Stimulated activated naive CD8-positive, alpha-beta T cell treated with anti-CD3 and anti-CD28 coated beads, Interleukin-15, Interleukin-2, amounts not matched to agents 100 ng/mL and 50 ng/mL, for 24 hours (primary cell): ENCODE measurements around the gene CSTF1.
"Not testable (repeated sequence)": the region's sequence is repeated elsewhere in the genome, so short reads cannot be mapped to it uniquely, and the experiment has no call there.

ENCODE experiments used
- H3K27ac Mint-ChIP-seq: one replicate; pipeline ENCODE4 v1.8.0; 2021; ENCODE audit warnings: mild to moderate bottlenecking, mixed read lengths
- H3K27me3 Mint-ChIP-seq: one replicate; pipeline ENCODE4 v1.8.0; 2021; ENCODE audit warnings: mixed read lengths
- H3K36me3 Mint-ChIP-seq: one replicate; pipeline ENCODE4 v1.8.0; 2021; ENCODE audit warnings: low read depth, mixed read lengths
- H3K4me1 Mint-ChIP-seq: one replicate; pipeline ENCODE4 v1.8.0; 2021; ENCODE audit warnings: low read depth, mixed read lengths
- H3K4me3 Mint-ChIP-seq: one replicate; pipeline ENCODE4 v1.8.0; 2021; ENCODE audit warnings: mild to moderate bottlenecking, mixed read lengths
- H3K9me3 Mint-ChIP-seq: one replicate; pipeline ENCODE4 v1.8.0; 2021; ENCODE audit warnings: mixed read lengths

The CSTF1 gene

DNA sequence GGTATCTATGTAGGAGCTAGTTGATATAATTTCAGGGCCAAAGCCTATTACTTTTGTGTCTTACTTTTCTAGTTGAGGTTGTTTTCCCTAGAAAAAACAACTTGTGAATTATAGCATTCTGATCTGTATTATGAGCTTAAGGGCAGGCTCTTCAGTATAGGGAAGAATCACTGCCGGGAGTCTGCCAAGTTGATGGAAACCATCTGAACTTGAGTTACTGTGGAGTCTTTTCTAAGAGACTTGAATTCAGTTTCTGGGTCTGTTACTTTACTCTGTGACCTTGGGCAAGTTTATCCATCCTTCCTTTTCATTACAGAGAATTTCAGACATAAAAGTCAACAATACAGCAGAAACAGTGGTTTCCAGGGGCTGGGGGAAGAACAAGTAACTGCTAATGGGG lies 17.5 kb downstream of the CSTF1 start:
- Mint-ChIP-seq H3K4me3 (no peak overlapping the region), H3K27me3 (no peaks in the 10 kb centered on the region), H3K4me1 (peaks cover 50% of the 10 kb centered on the region), H3K36me3 (peaks cover 59% of the 10 kb centered on the region), H3K27ac (no peak overlapping the region), H3K9me3 (no peaks in the 10 kb centered on the region)

DNA sequence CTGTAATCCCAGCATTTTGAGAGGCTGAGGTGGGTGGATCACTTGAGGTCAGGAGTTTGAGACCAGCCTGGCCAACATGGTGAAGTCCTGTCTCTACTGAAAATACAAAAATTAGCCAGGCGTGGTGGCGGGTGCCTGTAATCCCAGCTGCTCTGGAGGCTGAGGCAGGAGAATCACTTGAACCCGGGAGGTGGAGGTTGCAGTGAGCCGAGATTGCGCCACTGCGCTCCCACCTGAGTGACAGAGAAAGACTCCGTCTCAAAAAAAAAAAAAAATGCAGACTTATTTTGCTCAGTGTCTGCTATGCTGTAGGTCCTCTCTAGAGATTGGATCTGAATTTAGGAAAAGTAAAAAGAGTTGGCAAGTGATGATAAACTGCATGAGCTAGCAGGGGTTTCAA lies 18.8 kb downstream of the CSTF1 start:
- H3K27me3 Mint-ChIP-seq, H3K9me3 Mint-ChIP-seq: not testable (repeated sequence)
- Mint-ChIP-seq H3K4me3 (peak overlapping the region; percentile 80), H3K4me1 (peaks cover 54% of the 10 kb centered on the region), H3K27ac (peak overlapping the region; percentile 88), H3K36me3 (peaks cover 49% of the 10 kb centered on the region)

DNA sequence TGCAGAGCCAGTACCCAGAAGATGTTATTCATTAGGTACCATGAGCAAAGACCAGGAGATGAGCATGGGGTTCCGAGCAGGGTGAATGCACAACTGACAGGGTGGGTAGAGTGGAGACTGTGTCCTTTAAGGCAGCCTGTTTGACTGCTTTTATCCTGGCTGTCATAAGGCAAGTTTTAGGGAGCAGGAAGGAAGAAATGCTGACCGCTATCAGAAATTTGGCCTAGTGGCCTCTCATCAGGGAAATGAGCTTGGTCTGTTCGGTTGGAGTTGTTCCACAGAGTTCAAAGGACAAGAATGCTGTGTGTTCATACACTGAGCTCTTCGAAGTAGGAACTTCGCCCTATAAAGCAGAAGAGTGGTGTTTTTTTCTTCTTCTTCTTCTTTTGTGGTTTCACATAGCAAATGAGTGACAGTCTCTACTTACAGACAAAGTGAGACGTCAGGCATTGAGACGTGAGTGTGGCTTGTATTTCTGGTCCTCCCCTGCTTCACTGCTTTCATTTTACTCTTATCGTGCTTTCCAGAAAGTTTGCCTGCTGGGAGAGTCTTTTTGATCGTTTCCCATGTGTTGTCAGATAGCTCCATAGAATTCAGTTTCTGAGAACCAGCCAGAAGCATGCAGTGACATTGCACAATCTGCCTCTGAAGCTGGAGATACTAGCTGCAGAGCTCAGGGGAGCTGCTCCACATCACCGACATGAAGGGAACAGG lies 19.5 kb downstream of the CSTF1 start, which contains the start of gene CASS4:
Gene CASS4, plus strand, starts transcription at position 502 of the 714 bp plus-strand sequence. Its CDS starts 199 bp downstream, at position 701.
- peaks cover 60% of the 10 kb centered on the region for H3K4me1 Mint-ChIP-seq
- H3K27ac Mint-ChIP-seq, result peak within 1 kb of the TSS; percentile 88
- no peaks in the 10 kb centered on the region for H3K27me3 Mint-ChIP-seq
- peaks cover 50% of the 10 kb centered on the region for H3K36me3 Mint-ChIP-seq
- H3K9me3 Mint-ChIP-seq, result no peaks in the 10 kb centered on the region
- peak within 1 kb of the TSS; percentile 80 for H3K4me3 Mint-ChIP-seq

DNA sequence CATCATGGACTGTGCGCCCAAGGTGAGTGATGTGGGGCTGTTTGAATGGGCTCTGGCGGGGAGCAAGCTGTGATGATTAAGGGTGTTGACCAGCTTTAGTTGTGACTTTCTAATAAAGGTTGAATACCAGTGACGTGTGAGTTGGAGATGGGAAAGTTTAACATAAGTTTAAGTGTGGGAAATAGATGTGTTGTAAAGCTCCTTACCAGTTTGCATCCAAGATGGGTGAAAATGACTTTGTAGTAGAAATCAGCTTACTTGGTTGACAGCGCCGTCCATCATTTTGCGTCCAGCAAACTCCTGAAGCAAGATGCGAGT lies 20.0 kb downstream of the CSTF1 start:
- peaks cover 65% of the 10 kb centered on the region for H3K4me1 Mint-ChIP-seq
- peak overlapping the region; percentile 80 for H3K4me3 Mint-ChIP-seq
- no peaks in the 10 kb centered on the region for H3K9me3 Mint-ChIP-seq
- no peaks in the 10 kb centered on the region for H3K27me3 Mint-ChIP-seq
- peak overlapping the region; percentile 88 for H3K27ac Mint-ChIP-seq
- H3K36me3 Mint-ChIP-seq, result peaks cover 50% of the 10 kb centered on the region

DNA sequence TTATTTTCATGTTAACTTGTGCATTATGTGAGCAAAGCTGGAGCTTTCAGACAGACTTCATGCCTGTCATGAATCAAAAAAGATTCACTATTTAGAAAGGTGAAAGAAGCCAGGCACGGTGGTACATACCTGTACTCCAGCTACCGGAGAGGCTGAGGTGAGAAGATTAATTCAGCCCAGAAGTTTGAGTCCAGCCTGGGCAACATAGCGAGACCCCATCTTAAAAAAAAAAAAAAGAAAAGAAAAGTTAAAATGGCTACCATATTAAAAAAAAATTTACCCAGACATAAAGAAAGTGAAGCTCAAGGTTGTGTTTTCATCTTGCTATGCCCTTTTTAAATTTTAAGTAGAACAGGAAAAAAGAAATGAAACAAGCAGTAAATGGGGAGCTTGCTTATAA lies 20.5 kb downstream of the CSTF1 start:
- H3K36me3 Mint-ChIP-seq, result peaks cover 50% of the 10 kb centered on the region
- H3K27ac Mint-ChIP-seq, result peak overlapping the region; percentile 88
- H3K4me1 Mint-ChIP-seq, result peaks cover 70% of the 10 kb centered on the region
- no peaks in the 10 kb centered on the region for H3K27me3 Mint-ChIP-seq
- no peaks in the 10 kb centered on the region for H3K9me3 Mint-ChIP-seq
- peak overlapping the region; percentile 80 for H3K4me3 Mint-ChIP-seq

DNA sequence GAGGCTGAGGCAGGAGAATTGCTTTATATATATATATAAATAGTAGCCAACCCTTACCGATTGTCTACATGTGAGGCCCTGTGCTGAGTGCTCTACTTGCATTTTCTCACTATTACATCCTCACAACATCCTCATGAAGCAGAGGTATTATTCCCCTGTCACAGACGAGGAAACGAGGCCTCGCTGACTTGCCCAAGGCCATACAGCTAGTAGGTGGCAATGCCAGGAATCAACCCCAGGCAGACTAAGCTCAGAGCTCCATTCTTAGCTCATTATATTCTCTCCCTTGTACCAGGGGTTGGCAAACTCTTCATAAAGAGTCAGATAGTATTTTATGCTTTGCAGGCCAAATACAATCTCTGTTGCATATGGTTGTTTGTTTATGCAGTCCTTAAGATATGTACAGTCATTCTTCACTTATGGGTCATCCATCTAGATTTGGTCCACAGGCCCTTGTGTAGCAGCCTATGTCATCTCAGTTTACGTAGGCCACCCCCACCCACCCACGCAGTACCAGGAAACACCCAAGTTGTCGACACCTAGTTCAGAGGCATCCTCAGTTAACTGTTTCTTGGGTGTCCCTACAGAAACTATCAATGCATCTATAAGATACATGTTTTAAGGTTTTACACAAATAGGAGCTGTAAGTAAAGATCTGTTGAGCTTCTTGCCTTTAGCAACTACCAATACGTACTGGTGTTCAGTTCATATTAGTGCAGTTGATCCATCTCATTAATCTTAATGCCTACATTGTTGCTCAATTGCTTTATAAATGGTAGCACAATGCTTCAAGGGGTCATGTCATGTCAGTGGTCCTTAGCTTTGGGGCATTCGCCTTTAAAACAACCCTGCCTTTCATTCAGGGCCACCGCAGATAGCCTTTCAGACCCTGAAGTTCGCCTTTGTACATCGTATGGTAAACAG lies 22.7 kb downstream of the CSTF1 start:
- no peaks in the 10 kb centered on the region for H3K9me3 Mint-ChIP-seq
- peak overlapping the region; percentile 17 for H3K4me3 Mint-ChIP-seq
- H3K27me3 Mint-ChIP-seq, result no peaks in the 10 kb centered on the region
- H3K4me1 Mint-ChIP-seq, result peaks cover 87% of the 10 kb centered on the region
- H3K27ac Mint-ChIP-seq, result peak overlapping the region; percentile 74
- peaks cover 43% of the 10 kb centered on the region for H3K36me3 Mint-ChIP-seq

DNA sequence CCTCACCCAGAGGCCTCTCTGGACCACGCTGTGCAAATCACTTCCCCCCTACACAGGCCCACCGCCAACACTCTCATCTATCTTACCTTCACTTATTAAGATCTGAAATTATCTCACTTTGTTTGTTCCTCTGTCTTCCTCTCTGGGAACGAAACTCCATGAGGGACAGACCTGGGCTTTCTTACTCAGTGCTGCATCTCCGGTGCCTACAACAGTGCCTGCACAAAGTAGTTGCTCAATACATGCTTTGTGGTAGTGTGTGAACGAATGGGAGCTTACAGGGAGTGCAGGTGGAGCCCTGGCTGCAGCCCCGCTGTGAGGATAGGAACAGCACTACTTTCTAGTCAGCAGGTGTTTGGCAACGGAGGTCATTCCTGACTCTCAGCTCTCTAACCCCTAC lies 25.0 kb downstream of the CSTF1 start:
- peaks cover 37% of the 10 kb centered on the region for H3K36me3 Mint-ChIP-seq
- H3K4me3 Mint-ChIP-seq, result no peak overlapping the region
- no peaks in the 10 kb centered on the region for H3K9me3 Mint-ChIP-seq
- H3K4me1 Mint-ChIP-seq, result peaks cover 93% of the 10 kb centered on the region
- no peaks in the 10 kb centered on the region for H3K27me3 Mint-ChIP-seq
- peak overlapping the region; percentile 94 for H3K27ac Mint-ChIP-seq

DNA sequence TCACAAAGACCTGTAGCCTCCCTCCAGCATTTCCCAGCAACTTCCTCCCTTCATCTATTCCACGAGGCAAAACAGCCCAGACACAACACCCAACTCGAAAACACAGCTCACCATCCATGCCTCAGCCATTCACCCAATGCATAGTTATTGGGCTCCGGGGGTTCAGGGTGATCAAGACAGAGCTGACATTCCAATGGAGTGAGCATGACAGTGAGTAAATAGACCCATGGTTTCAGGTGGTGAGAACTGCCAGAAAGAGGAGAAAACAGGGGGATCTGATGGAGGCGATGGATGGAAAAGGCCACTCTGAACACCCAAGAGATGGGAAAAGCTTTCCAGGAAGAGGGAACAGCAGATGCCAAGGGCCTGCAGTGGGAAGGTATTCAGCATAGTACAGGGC lies 25.5 kb downstream of the CSTF1 start:
- peaks cover 93% of the 10 kb centered on the region for H3K4me1 Mint-ChIP-seq
- H3K9me3 Mint-ChIP-seq, result no peaks in the 10 kb centered on the region
- H3K27me3 Mint-ChIP-seq, result no peaks in the 10 kb centered on the region
- peak overlapping the region; percentile 71 for H3K4me3 Mint-ChIP-seq
- H3K27ac Mint-ChIP-seq, result peak overlapping the region; percentile 94
- H3K36me3 Mint-ChIP-seq, result peaks cover 32% of the 10 kb centered on the region

DNA sequence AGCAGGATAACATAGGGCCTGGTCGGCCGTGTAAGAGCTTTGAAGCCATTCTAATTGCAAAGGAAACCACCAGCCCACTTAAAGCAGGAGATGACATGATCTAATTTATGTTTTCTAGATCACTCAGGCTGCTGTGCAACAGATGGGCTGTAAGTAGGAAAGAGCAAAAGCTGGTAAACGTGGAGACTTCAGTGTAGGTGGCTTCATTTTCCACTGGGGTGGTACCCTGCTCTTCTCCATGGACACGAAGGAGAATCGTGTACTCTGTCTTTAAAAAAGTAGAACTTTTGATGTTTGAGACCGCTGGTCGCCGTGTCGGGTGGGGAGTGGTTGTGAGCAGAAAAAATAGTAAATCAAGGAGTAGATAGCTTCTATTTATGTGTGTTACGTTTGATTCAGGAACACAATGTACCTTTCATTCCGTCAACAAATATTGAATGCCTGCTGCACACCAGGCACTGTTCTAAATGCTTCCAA lies 26.0 kb downstream of the CSTF1 start:
- Mint-ChIP-seq H3K4me1 (peaks cover 92% of the 10 kb centered on the region), H3K27ac (peak overlapping the region; percentile 94), H3K36me3 (peaks cover 31% of the 10 kb centered on the region)

DNA sequence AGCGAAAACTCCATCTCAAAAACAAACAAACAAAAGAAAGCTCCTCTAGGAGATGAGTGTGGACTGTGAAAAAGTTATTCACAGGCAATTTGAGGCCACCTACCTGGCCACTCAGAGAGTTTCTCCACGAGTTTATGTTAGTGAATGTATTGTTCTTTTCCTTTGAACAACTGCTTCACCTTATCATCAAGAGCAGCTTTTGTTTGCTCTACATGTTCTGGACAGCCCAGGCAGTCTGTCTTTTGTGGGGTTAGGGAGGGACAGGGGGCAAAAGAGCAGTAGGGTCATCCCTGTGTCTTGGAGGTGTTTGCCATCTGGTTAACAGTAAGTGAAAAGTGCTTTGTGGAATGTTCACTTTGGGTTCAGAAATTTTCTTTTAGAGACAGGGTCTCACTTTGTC lies 27.6 kb downstream of the CSTF1 start:
- Mint-ChIP-seq H3K4me1 (peaks cover 92% of the 10 kb centered on the region), H3K27me3 (no peaks in the 10 kb centered on the region), H3K36me3 (peaks cover 22% of the 10 kb centered on the region), H3K9me3 (no peaks in the 10 kb centered on the region), H3K4me3 (no peak overlapping the region), H3K27ac (peak overlapping the region; percentile 71)

More for the DNA sequence above, 26.0 kb downstream of the CSTF1 start:
- Mint-ChIP-seq H3K4me3 (peak overlapping the region; percentile 71), H3K27me3 (no peaks in the 10 kb centered on the region), H3K9me3 (no peaks in the 10 kb centered on the region)

DNA sequence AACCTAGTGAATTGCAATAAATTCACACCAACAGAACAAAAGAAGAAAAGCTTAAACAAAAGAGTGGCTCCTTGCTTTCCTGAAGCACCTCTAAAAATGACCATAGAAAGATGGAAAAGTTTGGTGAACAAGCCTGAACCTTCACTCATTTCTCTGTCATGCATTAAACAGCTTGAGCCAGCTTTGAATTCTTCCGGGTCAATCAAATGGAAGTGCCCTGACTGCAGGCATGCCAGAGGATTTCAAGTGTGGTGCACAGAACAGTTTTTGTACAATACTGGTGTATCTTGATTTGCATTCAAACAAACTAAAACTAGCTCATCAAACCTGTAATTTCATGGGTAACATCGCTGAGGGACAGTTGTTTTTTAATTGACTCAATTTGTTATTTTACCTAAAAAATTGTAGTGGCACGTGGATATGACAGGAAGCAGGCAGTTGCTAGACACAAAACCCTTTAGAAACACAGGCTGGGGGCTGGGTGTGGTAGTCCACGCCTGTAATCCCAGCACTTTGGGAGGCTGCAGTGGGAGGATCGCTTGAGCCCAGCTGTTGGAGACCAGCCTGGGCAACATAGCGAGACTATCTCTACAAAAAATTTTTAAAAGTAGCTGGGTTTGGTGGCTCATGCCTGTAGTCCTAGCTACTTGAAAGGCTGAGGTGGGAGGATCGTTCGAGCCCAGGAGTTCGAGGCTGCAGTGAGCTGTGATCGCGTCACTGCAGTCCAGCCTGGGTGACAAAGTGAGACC lies 28.7 kb downstream of the CSTF1 start:
- peaks cover 87% of the 10 kb centered on the region for H3K4me1 Mint-ChIP-seq
- no peaks in the 10 kb centered on the region for H3K27me3 Mint-ChIP-seq
- H3K9me3 Mint-ChIP-seq, result no peaks in the 10 kb centered on the region
- peaks cover 21% of the 10 kb centered on the region for H3K36me3 Mint-ChIP-seq
- peak overlapping the region; percentile 68 for H3K27ac Mint-ChIP-seq
- peak overlapping the region; percentile 11 for H3K4me3 Mint-ChIP-seq

DNA sequence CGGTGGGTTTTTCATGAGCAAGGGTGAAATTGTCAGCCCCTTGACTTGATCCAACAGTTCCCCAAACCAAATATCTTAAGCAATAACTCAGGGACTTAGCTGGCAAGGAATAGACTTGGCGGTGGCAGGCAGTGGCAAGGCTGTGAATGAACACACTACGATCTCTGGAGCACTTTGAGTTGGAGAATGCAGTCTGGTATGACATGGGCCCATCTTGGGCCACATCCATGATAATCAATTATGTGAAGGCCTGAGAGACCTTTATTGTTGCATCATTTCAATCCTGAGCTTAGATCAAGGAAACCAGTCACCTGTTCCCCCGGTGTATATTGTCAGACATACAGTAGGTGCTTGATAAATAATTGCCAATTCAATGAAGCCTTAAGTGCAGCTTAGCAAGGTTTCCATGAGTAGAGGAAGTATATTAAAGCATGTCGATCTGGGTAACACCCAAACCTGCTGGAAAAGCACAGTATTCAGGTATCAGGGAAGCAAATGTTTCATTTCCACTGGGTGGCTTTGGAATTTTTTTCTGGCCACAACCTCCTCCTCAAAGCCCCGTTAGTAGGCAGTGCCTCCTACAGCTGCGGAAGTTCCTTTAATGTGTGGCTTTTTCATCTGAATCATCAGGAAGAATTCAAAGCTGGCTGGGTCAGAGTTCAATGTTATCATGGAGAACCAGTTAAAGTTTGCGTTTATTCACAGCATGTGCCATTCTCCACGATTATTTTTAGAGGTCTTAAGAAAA lies 29.8 kb downstream of the CSTF1 start:
- Mint-ChIP-seq H3K4me3 (peak overlapping the region; percentile 27), H3K36me3 (peaks cover 11% of the 10 kb centered on the region), H3K9me3 (no peaks in the 10 kb centered on the region), H3K27me3 (no peaks in the 10 kb centered on the region), H3K4me1 (peaks cover 84% of the 10 kb centered on the region), H3K27ac (peak overlapping the region; percentile 87)

DNA sequence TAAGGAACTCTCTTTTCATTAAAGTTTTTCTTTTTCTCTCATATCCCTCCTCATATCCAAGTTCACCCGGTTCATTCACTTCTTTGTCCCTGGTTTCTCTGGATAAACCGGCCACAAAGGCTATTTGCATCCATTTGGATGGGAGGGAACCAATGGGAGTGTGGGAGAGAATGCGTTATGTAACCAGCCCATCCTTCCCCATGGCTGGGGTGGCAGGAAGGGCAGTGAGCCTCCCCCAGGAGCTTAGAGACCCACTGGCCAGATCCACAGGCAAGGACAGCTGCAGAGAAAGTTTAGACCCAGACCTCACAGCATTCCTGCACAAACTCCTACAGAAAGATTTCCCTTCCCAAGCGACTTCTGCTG lies 30.4 kb downstream of the CSTF1 start:
- Mint-ChIP-seq H3K36me3 (peaks cover 6% of the 10 kb centered on the region), H3K4me3 (peak overlapping the region; percentile 27), H3K4me1 (peaks cover 84% of the 10 kb centered on the region), H3K27me3 (no peaks in the 10 kb centered on the region), H3K27ac (peak overlapping the region; percentile 87), H3K9me3 (no peaks in the 10 kb centered on the region)

DNA sequence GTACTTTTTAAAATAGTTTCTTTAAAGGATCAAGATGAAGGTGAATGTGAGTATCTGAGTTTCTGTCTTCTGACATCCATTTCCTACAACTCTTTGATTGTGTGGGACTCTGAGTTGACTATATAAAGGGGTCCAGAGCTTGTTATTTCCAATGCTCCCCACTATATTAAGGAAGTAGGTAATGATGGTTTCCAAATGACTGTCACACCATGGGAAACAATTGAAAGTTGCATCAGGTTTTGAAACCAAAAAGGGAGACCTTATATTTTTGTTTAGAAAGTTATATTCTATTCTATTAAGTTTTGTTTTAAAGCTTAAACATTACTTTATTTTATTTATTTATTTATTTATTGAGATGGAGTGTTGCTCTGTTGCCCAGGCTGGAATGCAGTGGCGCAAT lies 30.8 kb downstream of the CSTF1 start:
- Mint-ChIP-seq H3K27me3 (no peaks in the 10 kb centered on the region), H3K27ac (peak overlapping the region; percentile 87), H3K4me1 (peaks cover 84% of the 10 kb centered on the region), H3K4me3 (peak overlapping the region; percentile 17), H3K9me3 (no peaks in the 10 kb centered on the region), H3K36me3 (peaks cover 5% of the 10 kb centered on the region)
